IMR-90 (cell line): ENCODE measurements around the gene THSD7B. TPM values are rescaled to one million over a fixed set of nuclear protein-coding genes. Genes with fewer than 3 reads are reported as not detected.

Source experiments
- ATAC-seq: fragments of 200-7000 bp; cut with Tn5 transposase; 2 replicates; pipeline ENCODE4 v1.9.1; 2020; ENCODE audit warnings: low read depth, mild to moderate bottlenecking, moderate library complexity
- BruUV-seq: library from RNA; stranded (reverse); fragments of 400-500 nt; replicated peaks from 2 replicates; lab custom pipeline; 2021; lab: Mats Ljungman, UMichigan
- CTCF ChIA-PET: fragments of 300-600 bp; formaldehyde crosslinking; extraction: SDS; loops from one replicate; lab custom pipeline; 2021; ENCODE audit warnings: antibody characterized with exemption; lab: Yijun Ruan, JAX
- POLR2A ChIA-PET: fragments of 300-600 bp; sonication (Branson Sonifier 250); formaldehyde crosslinking; loops from one replicate; lab custom pipeline; 2022; ENCODE audit warnings: antibody characterized with exemption; ENCODE audit not compliant: unreplicated experiment; lab: Charles Lee
- DNase-seq: peaks from one replicate; pipeline ENCODE4 v3.0.0; 2013
- H2AFZ ChIP-seq: replicated peaks from 2 replicates; pipeline ENCODE3; 2013; ENCODE audit warnings: low read length, mild to moderate bottlenecking; ENCODE audit not compliant: poor library complexity
- H2AK5ac ChIP-seq: 2 replicates; pipeline ENCODE4 v1.6.1; 2013; ENCODE audit warnings: low read depth, low read length, inconsistent platforms
- H2AK9ac ChIP-seq: replicated peaks from 2 replicates; pipeline ENCODE3; 2013; ENCODE audit warnings: mild to moderate bottlenecking, low read depth, low read length, moderate library complexity; ENCODE audit not compliant: poor library complexity
- H2BK120ac ChIP-seq: 2 replicates; pipeline ENCODE4 v1.6.1; 2013; ENCODE audit warnings: low read depth, low read length, inconsistent platforms
- H2BK15ac ChIP-seq: 3 replicates; pipeline ENCODE4 v1.6.1; 2013; ENCODE audit warnings: low read depth, low read length, inconsistent platforms
- H2BK20ac ChIP-seq: 2 replicates; pipeline ENCODE4 v1.6.1; 2013; ENCODE audit warnings: low read depth, mild to moderate bottlenecking, inconsistent platforms, low read length, moderate library complexity
- H2BK5ac ChIP-seq: 2 replicates; pipeline ENCODE4 v1.6.1; 2013; ENCODE audit warnings: mild to moderate bottlenecking, low read depth, low read length, inconsistent platforms; ENCODE audit not compliant: poor library complexity, severe bottlenecking
- H3K14ac ChIP-seq: replicated peaks from 2 replicates; pipeline ENCODE4 v1.6.1; 2013; ENCODE audit warnings: low read depth, low read length, inconsistent platforms
- H3K18ac ChIP-seq: 2 replicates; pipeline ENCODE4 v1.6.1; 2013; ENCODE audit warnings: low read depth, low read length, control low read depth
- H3K23ac ChIP-seq: 2 replicates; pipeline ENCODE4 v1.6.1; 2013; ENCODE audit warnings: low read depth, low read length, inconsistent platforms
- H3K27ac ChIP-seq: 2 replicates; pipeline ENCODE4 v1.5.1; 2013; ENCODE audit warnings: mild to moderate bottlenecking, control low read depth, low read length; ENCODE audit not compliant: insufficient read depth
- H3K27me3 ChIP-seq: 2 replicates; pipeline ENCODE4 v1.6.1; 2013; ENCODE audit warnings: low read length; ENCODE audit not compliant: control insufficient read depth, insufficient read depth
- H3K36me3 ChIP-seq: 2 replicates; pipeline ENCODE4 v1.6.1; 2013; ENCODE audit warnings: low read length, mixed read lengths; ENCODE audit not compliant: control insufficient read depth, insufficient read depth
- H3K4ac ChIP-seq: 2 replicates; pipeline ENCODE4 v1.6.1; 2013; ENCODE audit warnings: low read depth, low read length, inconsistent platforms
- H3K4me1 ChIP-seq: 2 replicates; pipeline ENCODE4 v1.6.1; 2013; ENCODE audit warnings: low read length, mixed read lengths; ENCODE audit not compliant: control insufficient read depth, insufficient read depth
- H3K4me2 ChIP-seq: 2 replicates; pipeline ENCODE4 v1.6.1; 2013; ENCODE audit warnings: low read depth, mild to moderate bottlenecking, control low read depth, low read length, moderate library complexity
- H3K4me3 ChIP-seq: 2 replicates; pipeline ENCODE4 v1.5.1; 2013; ENCODE audit warnings: low read depth, mild to moderate bottlenecking, control low read depth, low read length, moderate library complexity; ENCODE audit not compliant: insufficient read depth
- H3K56ac ChIP-seq: 2 replicates; pipeline ENCODE4 v1.6.1; 2013; ENCODE audit warnings: low read length, inconsistent platforms; ENCODE audit not compliant: insufficient read depth; ENCODE audit errors: extremely low read depth
- H3K79me1 ChIP-seq, 2 experiments: 2 replicates each; pipeline ENCODE4 v1.6.1; 2013; ENCODE audit warnings: low read length in 2 of 2, inconsistent platforms in 1 of 2, low read depth in 1 of 2
- H3K9ac ChIP-seq: 2 replicates; pipeline ENCODE4 v1.6.1; 2013; ENCODE audit warnings: low read depth, low read length, control low read depth
- H3K9me1 ChIP-seq: 2 replicates; pipeline ENCODE4 v1.6.1; 2013; ENCODE audit warnings: low read length, inconsistent platforms; ENCODE audit not compliant: insufficient read depth
- H3K9me3 ChIP-seq: 2 replicates; pipeline ENCODE4 v1.6.1; 2013; ENCODE audit warnings: low read length; ENCODE audit not compliant: control insufficient read depth, insufficient read depth
- H4K20me1 ChIP-seq: 2 replicates; pipeline ENCODE4 v1.6.1; 2013; ENCODE audit warnings: low read length, inconsistent platforms; ENCODE audit not compliant: insufficient read depth
- H4K5ac ChIP-seq: 2 replicates; pipeline ENCODE4 v1.6.1; 2013; ENCODE audit warnings: mild to moderate bottlenecking, low read depth, low read length, control low read depth
- H4K8ac ChIP-seq, 2 experiments: 2 replicates each; pipeline ENCODE4 v1.6.1; 2013; ENCODE audit warnings: low read depth in 2 of 2, low read length in 2 of 2, control low read depth in 1 of 2, inconsistent platforms in 1 of 2
- H4K91ac ChIP-seq: 2 replicates; pipeline ENCODE4 v1.6.1; 2013; ENCODE audit warnings: low read depth, low read length, inconsistent platforms; ENCODE audit not compliant: insufficient read depth
- CEBPB ChIP-seq: IDR thresholded peaks from 2 replicates; pipeline ENCODE4 v1.6.1; 2012; ENCODE audit warnings: low read depth, low read length, improper control_type of control experiment
- FOS ChIP-seq: fragments of 150-350 bp; IDR thresholded peaks from 2 replicates; pipeline ENCODE4 v1.6.1; 2016; ENCODE audit warnings: low read depth, low read length
- MAFK ChIP-seq: IDR thresholded peaks from 2 replicates; pipeline ENCODE4 v1.6.1; 2012; ENCODE audit warnings: low read depth, low read length, improper control_type of control experiment
- MXI1 ChIP-seq: IDR thresholded peaks from 2 replicates; pipeline ENCODE4 v1.6.1; 2012; ENCODE audit warnings: low read depth, mild to moderate bottlenecking, low read length, moderate library complexity, borderline replicate concordance
- NFE2L2 ChIP-seq: fragments of 150-350 bp; IDR thresholded peaks from 2 replicates; pipeline ENCODE4 v1.6.1; 2016; ENCODE audit warnings: low read depth, mild to moderate bottlenecking, low read length
- POLR2A ChIP-seq: IDR thresholded peaks from 2 replicates; pipeline ENCODE4 v1.6.1; 2012; ENCODE audit warnings: mild to moderate bottlenecking, low read depth, low read length
- RAD21 ChIP-seq: IDR thresholded peaks from 2 replicates; pipeline ENCODE4 v1.6.1; 2012; ENCODE audit warnings: low read length, improper control_type of control experiment
- RFX5 ChIP-seq: IDR thresholded peaks from 2 replicates; pipeline ENCODE4 v1.8.0; 2012; ENCODE audit warnings: low read depth, mild to moderate bottlenecking, low read length, moderate library complexity
- USF2 ChIP-seq: fragments of 150-350 bp; IDR thresholded peaks from 2 replicates; pipeline ENCODE4 v1.6.1; 2017; ENCODE audit warnings: mild to moderate bottlenecking, antibody characterized with exemption, low read length, low read depth
- WGBS, 2 experiments: methylation state at CpG; one replicate each; pipeline versions ENCODE4 v1.1.5 to v1.1.7; 2013; ENCODE audit warnings: missing lambda C conversion rate in 2 of 2; ENCODE audit not compliant: insufficient read length in 1 of 2; ENCODE audit errors: extremely low coverage in 2 of 2; 5-methylcytosine and 5-hydroxymethylcytosine counted together
- dilution Hi-C: fragments of 300-500 bp; cut with HindIII; formaldehyde crosslinking; loops from one replicate; pipeline ENCODE4 v1.14.3; 2018; ENCODE audit warnings: low sequenced_read_pairs; ENCODE audit not compliant: unreplicated experiment
- in situ Hi-C: fragments of 300-500 bp; cut with MboI; formaldehyde crosslinking; loops from 3 replicates; pipeline ENCODE4 v1.14.3; 2019; ENCODE audit warnings: low sequenced_read_pairs, inconsistent platforms, mixed read lengths
- intact Hi-C: fragments of 100-400 bp; cut with micrococcal nuclease; formaldehyde crosslinking; loops from 2 replicates; pipeline ENCODE4 v1.10.0; 2022
- polyA plus RNA-seq, 3 experiments: library from polyadenylated mRNA; depleted of rRNA; stranded (reverse); fragments of >200 nt; gene quantifications; 2 replicates each; pipeline ENCODE4 v1.2.3, GENCODE V29; 2012; ENCODE audit warnings: low replicate concordance in 1 of 3
- total RNA-seq: library from RNA; depleted of rRNA; stranded (reverse); fragments of >200 nt; gene quantifications from 2 replicates; pipeline ENCODE4 v1.2.3, GENCODE V29; 2012

THSD7B gene
- total and polyA plus RNA-seq, 2 of the 4 experiments (the other 2 are of a cell fraction): not detected

- Histone ChIP-seq H2AK9ac (no peak overlapping the region), H3K4me1 (no peaks in the 10 kb centered on the region), H3K9ac (no peak overlapping the region), H3K79me1 (no peaks in the 10 kb centered on the region), H4K20me1 (no peaks in the 10 kb centered on the region), H4K8ac (no peak overlapping the region), H3K14ac (no peak overlapping the region), H3K9me3 (peaks cover 13% of the 10 kb centered on the region), H4K91ac (no peak overlapping the region), H3K4ac (no peak overlapping the region), H3K4me2 (no peak overlapping the region), H3K4me3 (no peak overlapping the region), H3K23ac (no peak overlapping the region), H2BK5ac (no peak overlapping the region), H3K27me3 (no peaks in the 10 kb centered on the region), H2BK20ac (no peak overlapping the region), H3K56ac (no peak overlapping the region), H4K5ac (no peak overlapping the region), H2BK120ac (no peak overlapping the region), H2AK5ac (no peak overlapping the region), H3K9me1 (no peaks in the 10 kb centered on the region), H3K36me3 (no peaks in the 10 kb centered on the region), H2AFZ (no peak overlapping the region), H2BK15ac (no peak overlapping the region), H3K27ac (no peak overlapping the region), H3K18ac (no peak overlapping the region)
- dilution Hi-C loops: no loop called here
- intact Hi-C loops: no loop called here
- no peak for TF ChIP-seq MAFK
- TF ChIP-seq MXI1: no peak
- no peak for TF ChIP-seq RFX5
- TF ChIP-seq FOS: no peak
- no peak for TF ChIP-seq USF2
- no peak for TF ChIP-seq CEBPB
- TF ChIP-seq NFE2L2: no peak
- TF ChIP-seq RAD21: no peak
- TF ChIP-seq POLR2A: no peak
- in situ Hi-C loops: no loop called here
- BruUV-seq: no TSS peak
- WGBS, 2 experiments: no CpG with 5 or more reads among the region's 3 CpGs
- POLR2A ChIA-PET: no interaction called here
- DNase-seq (no peak), ATAC-seq (no peak)
- CTCF ChIA-PET: no interaction called here
Measured at GRCh38 chr2:137021763-137022162, 256.4 kb downstream of the THSD7B start.
